SH-SY5Y (cell line): ENCODE data around the gene RAB36.

Experiments used
- GATA2 ChIP-seq: IDR thresholded peaks from 2 replicates; pipeline ENCODE4 v1.6.1; 2011; ENCODE audit warnings: mild to moderate bottlenecking, low read depth, low read length
- GATA3 ChIP-seq: IDR thresholded peaks from 2 replicates; pipeline ENCODE4 v1.6.1; 2011; ENCODE audit warnings: low read depth, mild to moderate bottlenecking, low read length, moderate library complexity

DNA sequence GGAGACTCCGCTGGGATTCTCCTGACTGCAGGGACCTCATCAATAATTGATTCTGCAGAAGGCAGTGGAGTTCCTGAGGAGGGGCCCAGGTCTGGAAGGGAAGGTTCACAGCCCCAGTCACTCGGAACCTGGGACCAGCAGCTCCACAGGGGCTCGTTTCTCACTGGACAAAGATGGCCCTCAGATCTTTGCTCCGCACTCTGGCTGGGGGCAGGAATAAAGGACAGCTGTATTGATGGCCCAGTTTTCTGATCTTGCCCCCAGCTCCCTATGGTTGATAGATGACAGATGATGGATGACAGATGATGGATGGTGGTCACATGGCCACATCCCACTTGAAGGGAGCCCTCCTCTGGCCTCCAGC lies 23.7 kb downstream of the RAB36 start:
- TF ChIP-seq GATA2 (no peak), GATA3 (no peak)
